Prostate gland (tissue), 1 donor: ENCODE data around the gene SLC33A1.

Source experiments
- POLR2A ChIP-seq: fragments of 450-650 bp; IDR thresholded peaks from one replicate; pipeline ENCODE4 v1.6.1; 2016; ENCODE audit warnings: antibody characterized with exemption, mild to moderate bottlenecking
- POLR2AphosphoS5 ChIP-seq: sonication (generic); formaldehyde crosslinking; IDR thresholded peaks from one replicate; pipeline ENCODE4 v1.6.1; 2017; ENCODE audit warnings: antibody characterized with exemption

DNA sequence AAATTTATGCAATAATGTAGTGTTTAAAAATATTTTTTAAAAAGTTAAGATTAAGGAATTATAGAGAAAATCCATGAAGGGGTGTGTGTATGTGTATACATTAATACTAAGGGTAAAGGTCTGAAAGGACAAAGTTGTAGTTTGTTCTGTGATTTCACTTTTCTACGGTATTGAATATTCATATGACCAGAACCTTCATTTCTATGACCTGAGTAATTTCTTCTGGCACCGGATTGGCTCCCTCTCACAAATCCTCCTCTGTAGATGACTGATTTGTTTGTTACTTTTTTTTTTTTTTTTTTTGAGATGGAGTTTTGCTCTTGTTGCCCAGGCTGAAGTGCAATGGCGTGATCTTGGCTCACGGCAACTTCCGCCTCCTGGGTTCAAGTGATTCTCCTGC, 37.1 kb upstream of the SLC33A1 start:
- no peak for TF ChIP-seq POLR2A
- TF ChIP-seq POLR2AphosphoS5: no peak
